GM12878 (cell line): ENCODE results near the gene LEF1. TPM values are rescaled to one million over a fixed set of nuclear protein-coding genes. Genes with fewer than 3 reads are reported as not detected.

ENCODE experiments used
- ATAC-seq: fragments of 200-7000 bp; cut with Tn5 transposase; 3 replicates; pipeline ENCODE4 v1.9.1; 2020; ENCODE audit warnings: mild to moderate bottlenecking, moderate library complexity
- BruUV-seq: library from RNA; stranded (reverse); fragments of 400-500 nt; replicated peaks from 2 replicates; lab custom pipeline; 2021; lab: Mats Ljungman, UMichigan
- CTCF ChIA-PET: fragments of 300-600 bp; sonication (Branson Sonifier 250); formaldehyde crosslinking; extraction: SDS; loops from one replicate; lab custom pipeline; 2021; ENCODE audit warnings: inconsistent platforms; lab: Yijun Ruan, JAX
- POLR2A ChIA-PET: fragments of 350-600 bp; formaldehyde crosslinking; extraction: SDS; loops from one replicate; lab custom pipeline; 2021; ENCODE audit warnings: inconsistent platforms; lab: Charles Lee
- RAD21 ChIA-PET: fragments of 300-600 bp; sonication (Branson Sonifier 250); formaldehyde crosslinking; loops from one replicate; lab custom pipeline; 2023; ENCODE audit warnings: antibody characterized with exemption; ENCODE audit not compliant: unreplicated experiment; lab: Charles Lee
- SMC1A ChIA-PET: fragments of 300-600 bp; sonication (Branson Sonifier 250); formaldehyde crosslinking; loops from one replicate; lab custom pipeline; 2023; ENCODE audit not compliant: unreplicated experiment, uncharacterized antibody; lab: Charles Lee
- DNase-seq: peaks from one replicate; pipeline ENCODE4 v3.0.0-alpha.2; 2011; ENCODE audit warnings: low read depth, low spot score
- FAIRE-seq: peaks from 3 replicates; lab custom pipeline; 2011; peaks lifted over from hg19 to GRCh38; lab: Jason Lieb, UNC
- H2AFZ ChIP-seq: 2 replicates; pipeline ENCODE4 v1.6.0; 2011; ENCODE audit warnings: low read depth, low read length, control low read depth; ENCODE audit not compliant: control insufficient read depth
- H3K27ac ChIP-seq: 2 replicates; pipeline ENCODE4 v1.5.1; 2011; ENCODE audit warnings: control low read depth; ENCODE audit not compliant: control insufficient read depth, insufficient read depth
- H3K27me3 ChIP-seq, 2 experiments: replicated peaks in 1 of 2; 2 replicates each; pipeline versions ENCODE4 v1.6.0 to v1.6.1; 2011; ENCODE audit warnings: low read length in 1 of 2; ENCODE audit not compliant: control insufficient read depth in 2 of 2, insufficient read depth in 2 of 2
- H3K36me3 ChIP-seq, 2 experiments: 2 replicates each; pipeline ENCODE4 v1.5.1; 2011; ENCODE audit warnings: low read length in 1 of 2; ENCODE audit not compliant: control insufficient read depth in 2 of 2, insufficient read depth in 2 of 2
- H3K4me1 ChIP-seq: 2 replicates; pipeline ENCODE4 v1.6.1; 2011; ENCODE audit warnings: mild to moderate bottlenecking, low read length, moderate library complexity, mixed read lengths; ENCODE audit not compliant: control insufficient read depth, insufficient read depth
- H3K4me2 ChIP-seq: 2 replicates; pipeline ENCODE4 v1.6.0; 2011; ENCODE audit warnings: control low read depth; ENCODE audit not compliant: control insufficient read depth, insufficient read depth
- H3K4me3 ChIP-seq: fragments of 200-600 bp; sonication (generic); 2 replicates; pipeline ENCODE4 v1.5.1; 2016
- H3K79me2 ChIP-seq: 2 replicates; pipeline ENCODE4 v1.6.0; 2011; ENCODE audit warnings: low read length; ENCODE audit not compliant: control insufficient read depth, insufficient read depth
- H3K9ac ChIP-seq: 2 replicates; pipeline ENCODE4 v1.8.0; 2011; ENCODE audit warnings: low read length, control low read depth, mixed read lengths; ENCODE audit not compliant: control insufficient read depth, insufficient read depth
- H3K9me3 ChIP-seq: replicated peaks from 3 replicates; pipeline ENCODE4 v1.5.1; 2011; ENCODE audit warnings: mild to moderate bottlenecking, low read length; ENCODE audit not compliant: control insufficient read depth, insufficient read depth
- H4K20me1 ChIP-seq: 2 replicates; pipeline ENCODE4 v1.6.0; 2011; ENCODE audit not compliant: control insufficient read depth, insufficient read depth
- ATF2 ChIP-seq: IDR thresholded peaks from 2 replicates; pipeline ENCODE4 v1.6.1; 2012; ENCODE audit warnings: low read length, inconsistent platforms
- ATF3 ChIP-seq: IDR thresholded peaks from 2 replicates; pipeline ENCODE4 v1.6.1; 2011; ENCODE audit warnings: low read depth, mild to moderate bottlenecking, low read length, moderate library complexity, borderline replicate concordance; ENCODE audit errors: extremely low read depth
- BHLHE40 ChIP-seq, 2 experiments: fragments of 450-650 bp in 1 of 2; IDR thresholded peaks; 2 replicates each; pipeline ENCODE4 v1.6.1; 2011 to 2017; ENCODE audit warnings: low read depth in 2 of 2, borderline replicate concordance in 1 of 2, improper control_type of control experiment in 1 of 2, low read length in 1 of 2, mild to moderate bottlenecking in 1 of 2
- CREM ChIP-seq: IDR thresholded peaks from 2 replicates; pipeline ENCODE4 v1.6.1; 2014; ENCODE audit warnings: antibody characterized with exemption, low read depth
- JUND ChIP-seq: IDR thresholded peaks from 2 replicates; pipeline ENCODE4 v1.6.1; 2012; ENCODE audit warnings: low read depth, mild to moderate bottlenecking, low read length, improper control_type of control experiment, moderate library complexity
- NFYB ChIP-seq: IDR thresholded peaks from 2 replicates; pipeline ENCODE4 v1.6.1; 2011; ENCODE audit warnings: low read depth, mild to moderate bottlenecking, low read length, improper control_type of control experiment, moderate library complexity; ENCODE audit not compliant: insufficient read depth
- NR2F1 ChIP-seq: fragments of 450-650 bp; conservative IDR thresholded peaks from 2 replicates; pipeline ENCODE4 v1.6.1; 2017; ENCODE audit warnings: mild to moderate bottlenecking
- RFX5 ChIP-seq: IDR thresholded peaks from 2 replicates; pipeline ENCODE4 v1.6.1; 2011; ENCODE audit warnings: low read depth, low read length, improper control_type of control experiment
- SIX5 ChIP-seq: IDR thresholded peaks from 2 replicates; pipeline ENCODE4 v1.6.1; 2011; ENCODE audit warnings: mild to moderate bottlenecking, low read depth, low read length, moderate library complexity; ENCODE audit not compliant: severe bottlenecking
- SKIL ChIP-seq: fragments of 450-650 bp; IDR thresholded peaks from 2 replicates; pipeline ENCODE4 v1.6.1; 2017; ENCODE audit warnings: mild to moderate bottlenecking, low read depth, inconsistent platforms; ENCODE audit not compliant: poor library complexity, severe bottlenecking
- SMAD5 ChIP-seq: IDR thresholded peaks from 2 replicates; pipeline ENCODE4 v1.6.1; 2016; ENCODE audit warnings: antibody characterized with exemption, low read depth
- ZNF217 ChIP-seq: fragments of 450-650 bp; IDR thresholded peaks from 2 replicates; pipeline ENCODE4 v1.6.1; 2017; ENCODE audit warnings: antibody characterized with exemption, mild to moderate bottlenecking
- WGBS: methylation state at CpG from one replicate; pipeline ENCODE4 v1.1.6; 2016; ENCODE audit warnings: low lambda C conversion rate; ENCODE audit not compliant: insufficient replicate concordance, insufficient coverage; ENCODE audit errors: missing lambda C conversion rate; 5-methylcytosine and 5-hydroxymethylcytosine counted together
- in situ Hi-C: fragments of 300-500 bp; cut with MboI; formaldehyde crosslinking; loops from 9 replicates; pipeline ENCODE4 v1.14.3; 2018; ENCODE audit warnings: mixed read lengths
- intact Hi-C: fragments of 100-400 bp; cut with micrococcal nuclease; formaldehyde crosslinking; loops from one replicate; pipeline ENCODE4 v1.14.2; 2022; ENCODE audit not compliant: unreplicated experiment
- polyA plus RNA-seq, 11 experiments: library from polyadenylated mRNA; depleted of rRNA in 4 of 11; unstranded in 6 of 11; stranded (reverse) in 5 of 11; fragments of >200 nt; fragmentation: Nextera tagmentation in 4 of 11; fragmentation: Illumina TruSeq in 1 of 11; extraction: Ambion mirVana in 4 of 11; extraction: Trizol in 1 of 11; gene quantifications; 1 replicate in 1 of 11; 2 replicates in 10 of 11; pipeline versions ENCODE4 v1.2.1 to v1.2.3, GENCODE V29; 2011 to 2016; ENCODE audit warnings: inconsistent platforms in 2 of 11, missing spikeins in 2 of 11, low read depth in 1 of 11
- total RNA-seq, 4 experiments: library from RNA; depleted of rRNA in 3 of 4; stranded (reverse); fragments of >200 nt in 3 of 4; fragmentation: Illumina TruSeq in 1 of 4; extraction: Trizol in 1 of 4; gene quantifications; 2 replicates each; pipeline versions ENCODE4 v1.2.1 to v1.2.3, GENCODE V29; 2013 to 2021
- TF ChIP-seq, protein P1 (sequence below), 3 experiments: IDR thresholded peaks in 2 of 3; conservative IDR thresholded peaks in 1 of 3; 2 replicates each; pipeline ENCODE4 v1.5.1; 2011; ENCODE audit warnings: low read depth in 3 of 3, low read length in 3 of 3, mild to moderate bottlenecking in 3 of 3, control low read depth in 2 of 3, moderate library complexity in 2 of 3, inconsistent platforms in 1 of 3, mixed read lengths in 1 of 3; ENCODE audit not compliant: control insufficient read depth in 2 of 3, insufficient read depth in 1 of 3; ENCODE audit errors: extremely low read depth in 1 of 3
- TF ChIP-seq, protein P2 (sequence below): fragments of 450-650 bp; formaldehyde crosslinking; IDR thresholded peaks from 2 replicates; pipeline ENCODE4 v1.5.0; 2022; ENCODE audit warnings: mild to moderate bottlenecking, missing genetic modification characterization

Gene LEF1
- total and polyA plus RNA-seq, 10 of the 15 experiments (the other 5 are each of a cell fraction or from before 2014, with no cell fraction given): 10.2 to 38.1 (median 19.5) TPM

- SMC1A ChIA-PET: interaction anchor here (1.1 to 3.9 kb wide), 2 partner anchors 9 to 12 kb away, joined by 3 to 31 read pairs; no protein-coding TSS in a partner anchor
- H3K36me3 ChIP-seq: peaks cover 0 to 6% of the 10 kb centered on the region in 2 experiments; a peak in 1 of 4 replicates
- intact Hi-C loops: no loop called here
- H3K4me1 ChIP-seq: no peaks in the 10 kb centered on the region
- no peak for DNase-seq
- no peaks in the 10 kb centered on the region for H4K20me1 ChIP-seq
- no peaks in the 10 kb centered on the region for H3K27me3 ChIP-seq
- ATAC-seq: no peak
- CTCF ChIA-PET: interaction anchor here (0.8 to 2.4 kb wide), 5 partner anchors 9 to 19 kb away, joined by 3 to 6 read pairs (median 5); no protein-coding TSS in a partner anchor
- H3K9ac ChIP-seq: no peak overlapping the region
- in situ Hi-C loops: no loop called here
- RAD21 ChIA-PET: interaction anchor here (1.3 to 2.0 kb wide), 3 partner anchors 11 to 14 kb away, joined by 4 to 7 read pairs (median 7); no protein-coding TSS in a partner anchor
- no peak overlapping the region for H3K27ac ChIP-seq
- FAIRE-seq: no peak
- H2AFZ ChIP-seq: no peak overlapping the region
- no peaks in the 10 kb centered on the region for H3K79me2 ChIP-seq
- H3K9me3 ChIP-seq: no peaks in the 10 kb centered on the region
- WGBS: 100% methylated on average over 2 of the region's 2 CpGs
- POLR2A ChIA-PET: interaction anchor here (1.0 kb wide), 1 partner anchor 10 kb away, joined by 6 read pairs; no protein-coding TSS in a partner anchor
- BruUV-seq: no TSS peak
- no peak overlapping the region for H3K4me3 ChIP-seq
- no peak overlapping the region for H3K4me2 ChIP-seq
- no peak for TF ChIP-seq CREM
- TF ChIP-seq SMAD5: no peak
- no peak for TF ChIP-seq ZNF217
- TF ChIP-seq SIX5: no peak
- TF ChIP-seq RFX5: no peak
- TF ChIP-seq ATF2: no peak
- TF ChIP-seq ATF3: no peak
- no peak for TF ChIP-seq NR2F1
- no peak for TF ChIP-seq BHLHE40 (IDR thresholded peaks at IDR 0.05; ENCODE audit: borderline replicate concordance in 1 of 2, low read depth in 2 of 2, low read length in 1 of 2)
- no peak for TF ChIP-seq NFYB
- no peak for TF ChIP-seq JUND
- TF ChIP-seq, protein P1, sequence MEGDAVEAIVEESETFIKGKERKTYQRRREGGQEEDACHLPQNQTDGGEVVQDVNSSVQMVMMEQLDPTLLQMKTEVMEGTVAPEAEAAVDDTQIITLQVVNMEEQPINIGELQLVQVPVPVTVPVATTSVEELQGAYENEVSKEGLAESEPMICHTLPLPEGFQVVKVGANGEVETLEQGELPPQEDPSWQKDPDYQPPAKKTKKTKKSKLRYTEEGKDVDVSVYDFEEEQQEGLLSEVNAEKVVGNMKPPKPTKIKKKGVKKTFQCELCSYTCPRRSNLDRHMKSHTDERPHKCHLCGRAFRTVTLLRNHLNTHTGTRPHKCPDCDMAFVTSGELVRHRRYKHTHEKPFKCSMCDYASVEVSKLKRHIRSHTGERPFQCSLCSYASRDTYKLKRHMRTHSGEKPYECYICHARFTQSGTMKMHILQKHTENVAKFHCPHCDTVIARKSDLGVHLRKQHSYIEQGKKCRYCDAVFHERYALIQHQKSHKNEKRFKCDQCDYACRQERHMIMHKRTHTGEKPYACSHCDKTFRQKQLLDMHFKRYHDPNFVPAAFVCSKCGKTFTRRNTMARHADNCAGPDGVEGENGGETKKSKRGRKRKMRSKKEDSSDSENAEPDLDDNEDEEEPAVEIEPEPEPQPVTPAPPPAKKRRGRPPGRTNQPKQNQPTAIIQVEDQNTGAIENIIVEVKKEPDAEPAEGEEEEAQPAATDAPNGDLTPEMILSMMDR (IDR thresholded peaks at IDR 0.05 in 2 of 3, conservative IDR thresholded peaks at IDR 0.05 in 1 of 3; ENCODE audit: control insufficient read depth in 2 of 3, extremely low read depth in 1 of 3, insufficient read depth in 1 of 3, low read depth in 3 of 3, low read length in 3 of 3): no peak
- TF ChIP-seq, protein P2, sequence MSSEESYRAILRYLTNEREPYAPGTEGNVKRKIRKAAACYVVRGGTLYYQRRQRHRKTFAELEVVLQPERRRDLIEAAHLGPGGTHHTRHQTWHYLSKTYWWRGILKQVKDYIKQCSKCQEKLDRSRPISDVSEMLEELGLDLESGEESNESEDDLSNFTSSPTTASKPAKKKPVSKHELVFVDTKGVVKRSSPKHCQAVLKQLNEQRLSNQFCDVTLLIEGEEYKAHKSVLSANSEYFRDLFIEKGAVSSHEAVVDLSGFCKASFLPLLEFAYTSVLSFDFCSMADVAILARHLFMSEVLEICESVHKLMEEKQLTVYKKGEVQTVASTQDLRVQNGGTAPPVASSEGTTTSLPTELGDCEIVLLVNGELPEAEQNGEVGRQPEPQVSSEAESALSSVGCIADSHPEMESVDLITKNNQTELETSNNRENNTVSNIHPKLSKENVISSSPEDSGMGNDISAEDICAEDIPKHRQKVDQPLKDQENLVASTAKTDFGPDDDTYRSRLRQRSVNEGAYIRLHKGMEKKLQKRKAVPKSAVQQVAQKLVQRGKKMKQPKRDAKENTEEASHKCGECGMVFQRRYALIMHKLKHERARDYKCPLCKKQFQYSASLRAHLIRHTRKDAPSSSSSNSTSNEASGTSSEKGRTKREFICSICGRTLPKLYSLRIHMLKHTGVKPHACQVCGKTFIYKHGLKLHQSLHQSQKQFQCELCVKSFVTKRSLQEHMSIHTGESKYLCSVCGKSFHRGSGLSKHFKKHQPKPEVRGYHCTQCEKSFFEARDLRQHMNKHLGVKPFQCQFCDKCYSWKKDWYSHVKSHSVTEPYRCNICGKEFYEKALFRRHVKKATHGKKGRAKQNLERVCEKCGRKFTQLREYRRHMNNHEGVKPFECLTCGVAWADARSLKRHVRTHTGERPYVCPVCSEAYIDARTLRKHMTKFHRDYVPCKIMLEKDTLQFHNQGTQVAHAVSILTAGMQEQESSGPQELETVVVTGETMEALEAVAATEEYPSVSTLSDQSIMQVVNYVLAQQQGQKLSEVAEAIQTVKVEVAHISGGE (CRISPR knock-in tag): no peak
- no peak for TF ChIP-seq SKIL
Measured at GRCh38 chr4:108004646-108005045, 164.1 kb downstream of the LEF1 start.
